HFFc6 (cell line): ENCODE measurements around the gene GIGYF2. TPM values are rescaled to one million over a fixed set of nuclear protein-coding genes. Genes with fewer than 3 reads are reported as not detected.
A peak's percentile ranks its signal among the peaks of the same experiment; 100 is the strongest.

Source experiments
- DNase-seq: peaks from one replicate; pipeline ENCODE4 v3.0.0-alpha.2; 2018
- H3K27ac Mint-ChIP-seq: 2 replicates; pipeline ENCODE4 v1.8.0; 2020; ENCODE audit warnings: mild to moderate bottlenecking, mixed read lengths
- H3K27me3 Mint-ChIP-seq: 2 replicates; pipeline ENCODE4 v1.8.0; 2021; ENCODE audit warnings: mild to moderate bottlenecking, moderate library complexity, mixed read lengths; ENCODE audit not compliant: insufficient read depth
- H3K36me3 Mint-ChIP-seq: 2 replicates; pipeline ENCODE4 v1.8.0; 2021; ENCODE audit warnings: low read depth, mixed read lengths
- H3K4me1 Mint-ChIP-seq: 2 replicates; pipeline ENCODE4 v1.8.0; 2020; ENCODE audit warnings: low read depth, mixed read lengths
- H3K4me3 Mint-ChIP-seq: 2 replicates; pipeline ENCODE4 v1.8.0; 2020; ENCODE audit warnings: mild to moderate bottlenecking, moderate library complexity, mixed read lengths
- H3K9me3 Mint-ChIP-seq: 2 replicates; pipeline ENCODE4 v1.8.0; 2020; ENCODE audit warnings: mild to moderate bottlenecking, mixed read lengths
- CTCF ChIP-seq: fragments of 200-600 bp; sonication (generic); IDR thresholded peaks from 2 replicates; pipeline ENCODE4 v1.5.0; 2021; ENCODE audit warnings: antibody characterized with exemption, mild to moderate bottlenecking
- total RNA-seq, 6 experiments: library from RNA; stranded (reverse); fragmentation: NEBNext Ultra II Directional; extraction: Animal tissue kit (Norgen Biotek cat#: 25700); gene quantifications; 2 replicates in 1 of 6; 3 replicates in 5 of 6; pipeline ENCODE4 v1.2.3, GENCODE V29; 2021

GIGYF2 gene
- total RNA-seq, 6 experiments from 2014 or later: 36.9 to 44.6 (median 42.3) TPM

- H3K27ac Mint-ChIP-seq: peak overlapping the region; percentile 35
- H3K27me3 Mint-ChIP-seq: no peaks in the 10 kb centered on the region
- no peak for TF ChIP-seq CTCF
- H3K36me3 Mint-ChIP-seq: no peaks in the 10 kb centered on the region; the same call in 1 of the 2 replicates
- DNase-seq: peak; percentile 75
- no peaks in the 10 kb centered on the region for H3K9me3 Mint-ChIP-seq
- H3K4me1 Mint-ChIP-seq: peaks cover 9% of the 10 kb centered on the region
- H3K4me3 Mint-ChIP-seq: no peak overlapping the region
Measured at GRCh38 chr2:232781765-232782164, 84.6 kb downstream of the GIGYF2 start.

GRCh38 chr2:232783278-232783677, 86.1 kb downstream of the GIGYF2 start:
- H3K36me3 Mint-ChIP-seq: peaks cover 5% of the 10 kb centered on the region; the same call in 1 of the 2 replicates
- no peaks in the 10 kb centered on the region for H3K9me3 Mint-ChIP-seq
- H3K4me3 Mint-ChIP-seq: no peak overlapping the region
- no peak for TF ChIP-seq CTCF
- H3K27ac Mint-ChIP-seq: no peak overlapping the region
- no peak for DNase-seq
- no peaks in the 10 kb centered on the region for H3K27me3 Mint-ChIP-seq
- H3K4me1 Mint-ChIP-seq: peaks cover 9% of the 10 kb centered on the region

- no peaks in the 10 kb centered on the region for H3K27me3 Mint-ChIP-seq
- H3K27ac Mint-ChIP-seq: no peak overlapping the region
- no peaks in the 10 kb centered on the region for H3K9me3 Mint-ChIP-seq
- no peak for DNase-seq
- peaks cover 24% of the 10 kb centered on the region for H3K36me3 Mint-ChIP-seq
- no peak overlapping the region for H3K4me3 Mint-ChIP-seq
- H3K4me1 Mint-ChIP-seq: no peaks in the 10 kb centered on the region
- TF ChIP-seq CTCF: no peak
Measured at GRCh38 chr2:232787806-232788205, 90.7 kb downstream of the GIGYF2 start.

GRCh38 chr2:232789082-232789481, 92.0 kb downstream of the GIGYF2 start:
- Mint-ChIP-seq H3K27ac (no peak overlapping the region), H3K9me3 (no peaks in the 10 kb centered on the region), H3K4me3 (no peak overlapping the region), H3K27me3 (no peaks in the 10 kb centered on the region), H3K36me3 (peaks cover 24% of the 10 kb centered on the region), H3K4me1 (no peaks in the 10 kb centered on the region)
- no peak for DNase-seq
- TF ChIP-seq CTCF: no peak

- Mint-ChIP-seq H3K9me3 (no peaks in the 10 kb centered on the region), H3K27me3 (no peaks in the 10 kb centered on the region), H3K4me3 (no peak overlapping the region), H3K27ac (no peak overlapping the region), H3K4me1 (no peaks in the 10 kb centered on the region), H3K36me3 (peaks cover 37% of the 10 kb centered on the region)
- no peak for DNase-seq
- no peak for TF ChIP-seq CTCF
Measured at GRCh38 chr2:232791518-232791917, 94.4 kb downstream of the GIGYF2 start.

- DNase-seq: no peak
- Mint-ChIP-seq H3K27me3 (no peaks in the 10 kb centered on the region), H3K27ac (no peak overlapping the region), H3K36me3 (peaks cover 36% of the 10 kb centered on the region), H3K9me3 (no peaks in the 10 kb centered on the region), H3K4me3 (no peak overlapping the region), H3K4me1 (no peaks in the 10 kb centered on the region)
- no peak for TF ChIP-seq CTCF
Measured at GRCh38 chr2:232793271-232793670, 96.1 kb downstream of the GIGYF2 start.
